HG03342 (cell line): ENCODE data around the gene FKBP5.

Experiments used
- ATAC-seq: cut with Tn5 transposase; IDR thresholded peaks from one replicate; pipeline ENCODE4 v1.9.1; 2021; ENCODE audit warnings: mild to moderate bottlenecking, moderate library complexity; ENCODE audit not compliant: unreplicated experiment

FKBP5 gene

GRCh38 chr6:35665573-35665972 lies 23.1 kb downstream of the FKBP5 start:
- ATAC-seq, result no peak

GRCh38 chr6:35664945-35665344 lies 23.8 kb downstream of the FKBP5 start:
- ATAC-seq, result no peak

GRCh38 chr6:35663447-35664235 lies 25.1 kb downstream of the FKBP5 start:
- no peak for ATAC-seq

- ATAC-seq, result no peak
Measured at GRCh38 chr6:35662999-35663398, 25.7 kb downstream of the FKBP5 start.

GRCh38 chr6:35654883-35655282 lies 33.8 kb downstream of the FKBP5 start:
- ATAC-seq, result no peak

- ATAC-seq, result no peak
Measured at GRCh38 chr6:35651244-35651643, 37.5 kb downstream of the FKBP5 start.

GRCh38 chr6:35650015-35650414 lies 38.7 kb downstream of the FKBP5 start:
- ATAC-seq, result no peak

GRCh38 chr6:35648203-35648602 lies 40.5 kb downstream of the FKBP5 start:
- ATAC-seq, result no peak

GRCh38 chr6:35647400-35647799 lies 41.3 kb downstream of the FKBP5 start:
- ATAC-seq, result no peak

GRCh38 chr6:35643162-35643535 lies 45.6 kb downstream of the FKBP5 start:
- ATAC-seq, result no peak

GRCh38 chr6:35642471-35643161 lies 46.1 kb downstream of the FKBP5 start:
- ATAC-seq, result no peak

GRCh38 chr6:35640017-35640664 lies 48.6 kb downstream of the FKBP5 start:
- ATAC-seq, result no peak

- no peak for ATAC-seq
Measured at GRCh38 chr6:35638679-35639078, 50.0 kb downstream of the FKBP5 start.

GRCh38 chr6:35637911-35638310 lies 50.8 kb downstream of the FKBP5 start:
- ATAC-seq, result no peak

- ATAC-seq, result no peak
Measured at GRCh38 chr6:35635601-35636597, 52.8 kb downstream of the FKBP5 start.

- no peak for ATAC-seq
Measured at GRCh38 chr6:35634316-35634715, 54.4 kb downstream of the FKBP5 start.

GRCh38 chr6:35633579-35634089 lies 55.1 kb downstream of the FKBP5 start:
- no peak for ATAC-seq

GRCh38 chr6:35629876-35630378 lies 58.8 kb downstream of the FKBP5 start:
- ATAC-seq, result no peak

- no peak for ATAC-seq
Measured at GRCh38 chr6:35626401-35626800, 62.3 kb downstream of the FKBP5 start.

- no peak for ATAC-seq
Measured at GRCh38 chr6:35624341-35625070, 64.2 kb downstream of the FKBP5 start.
